ENCODE data around the gene UGT1A7.

Gene UGT1A7

DNA sequence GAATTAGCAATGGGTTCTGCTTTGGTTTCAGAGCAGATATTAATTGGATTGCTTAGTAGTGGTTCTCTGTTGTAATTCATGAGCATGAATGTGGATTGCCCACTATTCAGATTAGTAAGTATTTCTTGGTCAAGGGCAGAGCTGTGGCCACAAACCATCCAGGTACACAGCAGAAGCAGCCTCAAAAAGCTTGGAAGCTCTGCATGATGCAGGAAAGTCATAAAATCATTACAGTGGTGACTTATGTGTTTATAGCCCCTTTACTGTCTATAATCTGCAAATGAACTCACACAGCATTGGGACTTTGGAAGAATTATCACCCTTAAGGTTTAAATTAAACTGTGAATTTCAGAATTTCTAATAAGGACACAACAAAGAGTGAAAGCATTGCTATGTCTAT, 76.4 kb downstream of the UGT1A7 start:
- H3K4me1 ChIP-seq (ENCODE audit: control insufficient read depth, insufficient read depth, low read length, poor library complexity, severe bottlenecking), result no peaks in the 10 kb centered on the region
- H3K9me3 ChIP-seq (ENCODE audit: control insufficient read depth, low read length), result no peaks in the 10 kb centered on the region
- DNase-seq, result no peak
- H3K4me3 ChIP-seq (ENCODE audit: insufficient read depth, low read depth, low read length, poor library complexity, severe bottlenecking), result no peak overlapping the region
- no peak overlapping the region for H3K27ac ChIP-seq (ENCODE audit: insufficient read depth, low read length, poor library complexity, severe bottlenecking)
- no peaks in the 10 kb centered on the region for H3K36me3 ChIP-seq (ENCODE audit: control insufficient read depth, insufficient read depth, low read length)
- H3K27me3 ChIP-seq (replicated peaks; ENCODE audit: control insufficient read depth, insufficient read depth, low read length, poor library complexity, severe bottlenecking), result no peaks in the 10 kb centered on the region

DNA sequence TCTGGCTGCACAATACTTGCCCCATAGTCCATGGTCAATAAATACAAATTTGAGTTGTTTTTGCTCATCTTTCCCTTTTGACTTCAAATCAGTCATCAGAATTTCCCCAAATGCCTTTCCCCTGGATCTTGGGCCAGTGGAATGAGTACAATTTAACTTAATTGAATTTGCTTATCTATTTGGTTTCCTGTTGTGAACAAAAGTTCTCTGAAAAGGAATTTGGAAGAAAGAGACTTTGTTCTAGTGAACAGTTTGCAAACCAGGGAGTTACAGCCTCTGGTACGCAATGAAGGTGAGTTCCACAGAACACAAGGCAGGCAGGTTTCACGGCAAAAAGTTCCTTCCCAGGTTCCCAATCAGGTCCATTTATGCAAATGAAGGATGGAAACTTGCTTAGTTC, 77.1 kb downstream of the UGT1A7 start:
- DNase-seq, result no peak
- Histone ChIP-seq H3K9me3 (ENCODE audit: control insufficient read depth, low read length) (no peaks in the 10 kb centered on the region), H3K4me3 (ENCODE audit: insufficient read depth, low read depth, low read length, poor library complexity, severe bottlenecking) (no peak overlapping the region), H3K36me3 (ENCODE audit: control insufficient read depth, insufficient read depth, low read length) (no peaks in the 10 kb centered on the region), H3K4me1 (ENCODE audit: control insufficient read depth, insufficient read depth, low read length, poor library complexity, severe bottlenecking) (no peaks in the 10 kb centered on the region), H3K27me3 (replicated peaks; ENCODE audit: control insufficient read depth, insufficient read depth, low read length, poor library complexity, severe bottlenecking) (no peaks in the 10 kb centered on the region), H3K27ac (ENCODE audit: insufficient read depth, low read length, poor library complexity, severe bottlenecking) (no peak overlapping the region)

DNA sequence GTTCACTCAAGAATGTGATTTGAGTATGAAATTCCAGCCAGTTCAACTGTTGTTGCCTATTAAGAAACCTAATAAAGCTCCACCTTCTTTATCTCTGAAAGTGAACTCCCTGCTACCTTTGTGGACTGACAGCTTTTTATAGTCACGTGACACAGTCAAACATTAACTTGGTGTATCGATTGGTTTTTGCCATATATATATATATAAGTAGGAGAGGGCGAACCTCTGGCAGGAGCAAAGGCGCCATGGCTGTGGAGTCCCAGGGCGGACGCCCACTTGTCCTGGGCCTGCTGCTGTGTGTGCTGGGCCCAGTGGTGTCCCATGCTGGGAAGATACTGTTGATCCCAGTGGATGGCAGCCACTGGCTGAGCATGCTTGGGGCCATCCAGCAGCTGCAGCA, 78.3 kb downstream of the UGT1A7 start, which contains the start of gene UGT1A1:
Gene UGT1A1 (plus strand): TSS at position 228 of the 400 bp plus-strand sequence. CDS start 18 bp downstream, at position 246.
- H3K4me1 ChIP-seq (ENCODE audit: control insufficient read depth, insufficient read depth, low read length, poor library complexity, severe bottlenecking), result no peaks in the 10 kb centered on the region
- no peaks in the 10 kb centered on the region for H3K36me3 ChIP-seq (ENCODE audit: control insufficient read depth, insufficient read depth, low read length)
- H3K27ac ChIP-seq (ENCODE audit: insufficient read depth, low read length, poor library complexity, severe bottlenecking), result no peak within 1 kb of the TSS
- no peaks in the 10 kb centered on the region for H3K27me3 ChIP-seq (replicated peaks; ENCODE audit: control insufficient read depth, insufficient read depth, low read length, poor library complexity, severe bottlenecking)
- H3K9me3 ChIP-seq (ENCODE audit: control insufficient read depth, low read length), result no peaks in the 10 kb centered on the region
- DNase-seq, result no peak
- H3K4me3 ChIP-seq (ENCODE audit: insufficient read depth, low read depth, low read length, poor library complexity, severe bottlenecking), result no peak within 1 kb of the TSS

DNA sequence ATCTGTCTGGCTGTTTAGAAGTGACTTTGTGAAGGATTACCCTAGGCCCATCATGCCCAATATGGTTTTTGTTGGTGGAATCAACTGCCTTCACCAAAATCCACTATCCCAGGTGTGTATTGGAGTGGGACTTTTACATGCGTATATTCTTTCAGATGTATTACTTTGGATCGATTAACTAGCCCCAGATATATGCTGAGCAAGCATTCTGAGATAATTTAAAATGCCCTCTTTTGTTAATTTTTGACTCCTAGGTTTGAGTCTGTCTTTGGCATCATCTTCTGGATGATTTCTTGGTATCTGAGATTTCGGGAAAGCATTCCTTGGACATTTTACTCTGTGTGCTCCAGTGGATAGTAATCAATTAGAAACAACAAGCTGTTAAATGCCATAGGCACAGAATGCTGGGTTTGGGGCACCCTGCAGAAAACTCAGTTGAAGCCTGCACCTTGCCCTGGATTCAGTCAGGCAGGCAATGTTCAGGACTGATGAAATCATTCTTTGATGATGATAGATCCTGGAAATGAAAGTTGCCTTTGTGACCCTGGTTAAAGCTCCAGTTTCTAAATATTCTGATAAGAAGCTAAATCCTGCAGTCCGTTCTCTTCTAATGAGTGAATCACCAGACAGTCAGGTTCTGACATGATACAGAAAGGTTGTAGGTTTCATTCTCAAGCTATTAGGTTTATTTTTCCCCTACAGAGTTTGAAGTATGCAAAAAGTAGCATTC, 79.5 kb downstream of the UGT1A7 start:
- Histone ChIP-seq H3K27me3 (replicated peaks; ENCODE audit: control insufficient read depth, insufficient read depth, low read length, poor library complexity, severe bottlenecking) (no peaks in the 10 kb centered on the region), H3K4me1 (ENCODE audit: control insufficient read depth, insufficient read depth, low read length, poor library complexity, severe bottlenecking) (no peaks in the 10 kb centered on the region), H3K9me3 (ENCODE audit: control insufficient read depth, low read length) (no peaks in the 10 kb centered on the region), H3K36me3 (ENCODE audit: control insufficient read depth, insufficient read depth, low read length) (no peaks in the 10 kb centered on the region), H3K27ac (ENCODE audit: insufficient read depth, low read length, poor library complexity, severe bottlenecking) (no peak overlapping the region), H3K4me3 (ENCODE audit: insufficient read depth, low read depth, low read length, poor library complexity, severe bottlenecking) (no peak overlapping the region)
- DNase-seq, result no peak

DNA sequence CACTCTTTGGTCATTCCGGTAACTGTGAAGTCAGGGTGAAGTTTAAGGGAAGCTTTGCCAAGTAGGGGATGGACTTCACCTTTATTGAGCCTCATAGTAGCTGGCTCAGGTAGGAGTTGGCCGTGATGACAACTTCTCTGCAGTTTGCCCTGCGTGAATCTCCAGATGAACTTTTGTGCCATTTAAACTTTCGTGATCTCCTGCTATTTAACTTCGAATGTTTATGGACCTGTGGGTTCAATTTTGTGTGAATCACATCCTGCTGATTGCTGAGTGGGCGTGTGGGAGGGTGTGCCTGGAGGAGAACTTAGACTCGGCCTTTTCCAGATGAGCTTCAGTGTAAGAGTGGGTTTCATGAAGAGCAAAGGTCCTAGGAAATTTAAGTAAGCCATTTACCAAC, 82.6 kb downstream of the UGT1A7 start:
- H3K27ac ChIP-seq (ENCODE audit: insufficient read depth, low read length, poor library complexity, severe bottlenecking), result no peak overlapping the region
- no peak for DNase-seq

DNA sequence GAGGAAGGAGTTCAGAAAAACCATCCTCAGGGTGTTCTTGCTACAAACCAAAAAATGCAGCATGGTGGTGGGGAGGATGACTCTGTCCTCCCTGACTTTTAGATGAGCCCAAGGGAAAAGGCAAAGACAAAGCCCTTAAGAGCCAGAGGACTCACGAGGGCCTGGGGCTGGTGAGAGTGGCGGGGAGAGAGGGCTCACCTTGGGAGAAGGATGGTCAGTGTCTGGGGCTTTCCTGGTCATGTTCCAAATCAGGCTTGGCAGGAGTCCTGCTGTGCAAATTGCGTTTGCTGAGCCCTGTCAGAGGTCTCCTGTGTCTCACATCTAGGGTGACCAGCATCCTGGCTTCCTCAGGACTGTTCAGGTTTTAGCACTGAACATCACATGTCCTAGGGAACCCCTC, 83.1 kb downstream of the UGT1A7 start:
- Histone ChIP-seq H3K36me3 (ENCODE audit: control insufficient read depth, insufficient read depth, low read length) (no peaks in the 10 kb centered on the region), H3K9me3 (ENCODE audit: control insufficient read depth, low read length) (no peaks in the 10 kb centered on the region), H3K4me3 (ENCODE audit: insufficient read depth, low read depth, low read length, poor library complexity, severe bottlenecking) (no peak overlapping the region), H3K27me3 (replicated peaks; ENCODE audit: control insufficient read depth, insufficient read depth, low read length, poor library complexity, severe bottlenecking) (no peaks in the 10 kb centered on the region), H3K27ac (ENCODE audit: insufficient read depth, low read length, poor library complexity, severe bottlenecking) (no peak overlapping the region), H3K4me1 (ENCODE audit: control insufficient read depth, insufficient read depth, low read length, poor library complexity, severe bottlenecking) (no peaks in the 10 kb centered on the region)
- no peak for DNase-seq

More for the DNA sequence above, 82.6 kb downstream of the UGT1A7 start:
- Histone ChIP-seq H3K4me3 (ENCODE audit: insufficient read depth, low read depth, low read length, poor library complexity, severe bottlenecking) (no peak overlapping the region), H3K4me1 (ENCODE audit: control insufficient read depth, insufficient read depth, low read length, poor library complexity, severe bottlenecking) (no peaks in the 10 kb centered on the region), H3K36me3 (ENCODE audit: control insufficient read depth, insufficient read depth, low read length) (no peaks in the 10 kb centered on the region), H3K27me3 (replicated peaks; ENCODE audit: control insufficient read depth, insufficient read depth, low read length, poor library complexity, severe bottlenecking) (no peaks in the 10 kb centered on the region), H3K9me3 (ENCODE audit: control insufficient read depth, low read length) (no peaks in the 10 kb centered on the region)

DNA sequence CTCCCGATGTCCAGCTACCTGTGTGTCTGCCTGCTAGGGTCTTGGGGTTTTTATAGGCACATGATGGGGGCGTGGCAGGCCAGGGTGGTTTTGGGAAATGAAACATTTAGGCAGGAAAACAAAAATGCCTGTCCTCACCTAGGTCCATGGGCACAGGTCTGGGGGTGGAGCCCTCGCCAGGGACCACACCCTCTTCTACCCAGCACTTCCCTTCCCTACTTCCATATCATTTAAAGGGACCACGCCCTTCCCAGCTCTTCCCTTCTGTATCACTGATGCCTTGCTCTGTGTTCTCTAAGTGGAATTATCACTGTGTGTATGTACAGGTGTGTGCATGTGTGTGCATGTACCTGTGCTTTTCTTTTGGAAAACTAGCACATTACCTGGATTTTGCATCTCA, 84.7 kb downstream of the UGT1A7 start:
- no peaks in the 10 kb centered on the region for H3K27me3 ChIP-seq (replicated peaks; ENCODE audit: control insufficient read depth, insufficient read depth, low read length, poor library complexity, severe bottlenecking)
- no peak for DNase-seq
- H3K4me1 ChIP-seq (ENCODE audit: control insufficient read depth, insufficient read depth, low read length, poor library complexity, severe bottlenecking), result no peaks in the 10 kb centered on the region
- no peak overlapping the region for H3K4me3 ChIP-seq (ENCODE audit: insufficient read depth, low read depth, low read length, poor library complexity, severe bottlenecking)
- H3K27ac ChIP-seq (ENCODE audit: insufficient read depth, low read length, poor library complexity, severe bottlenecking), result no peak overlapping the region
- H3K9me3 ChIP-seq (ENCODE audit: control insufficient read depth, low read length), result no peaks in the 10 kb centered on the region
- no peaks in the 10 kb centered on the region for H3K36me3 ChIP-seq (ENCODE audit: control insufficient read depth, insufficient read depth, low read length)

DNA sequence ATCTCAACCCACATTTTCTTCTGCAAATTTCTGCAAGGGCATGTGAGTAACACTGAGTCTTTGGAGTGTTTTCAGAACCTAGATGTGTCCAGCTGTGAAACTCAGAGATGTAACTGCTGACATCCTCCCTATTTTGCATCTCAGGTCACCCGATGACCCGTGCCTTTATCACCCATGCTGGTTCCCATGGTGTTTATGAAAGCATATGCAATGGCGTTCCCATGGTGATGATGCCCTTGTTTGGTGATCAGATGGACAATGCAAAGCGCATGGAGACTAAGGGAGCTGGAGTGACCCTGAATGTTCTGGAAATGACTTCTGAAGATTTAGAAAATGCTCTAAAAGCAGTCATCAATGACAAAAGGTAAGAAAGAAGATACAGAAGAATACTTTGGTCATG, 86.4 kb downstream of the UGT1A7 start:
- no peak for DNase-seq
- Histone ChIP-seq H3K4me1 (ENCODE audit: control insufficient read depth, insufficient read depth, low read length, poor library complexity, severe bottlenecking) (no peaks in the 10 kb centered on the region), H3K27ac (ENCODE audit: insufficient read depth, low read length, poor library complexity, severe bottlenecking) (no peak overlapping the region), H3K9me3 (ENCODE audit: control insufficient read depth, low read length) (no peaks in the 10 kb centered on the region), H3K4me3 (ENCODE audit: insufficient read depth, low read depth, low read length, poor library complexity, severe bottlenecking) (no peak overlapping the region), H3K36me3 (ENCODE audit: control insufficient read depth, insufficient read depth, low read length) (no peaks in the 10 kb centered on the region), H3K27me3 (replicated peaks; ENCODE audit: control insufficient read depth, insufficient read depth, low read length, poor library complexity, severe bottlenecking) (no peaks in the 10 kb centered on the region)

DNA sequence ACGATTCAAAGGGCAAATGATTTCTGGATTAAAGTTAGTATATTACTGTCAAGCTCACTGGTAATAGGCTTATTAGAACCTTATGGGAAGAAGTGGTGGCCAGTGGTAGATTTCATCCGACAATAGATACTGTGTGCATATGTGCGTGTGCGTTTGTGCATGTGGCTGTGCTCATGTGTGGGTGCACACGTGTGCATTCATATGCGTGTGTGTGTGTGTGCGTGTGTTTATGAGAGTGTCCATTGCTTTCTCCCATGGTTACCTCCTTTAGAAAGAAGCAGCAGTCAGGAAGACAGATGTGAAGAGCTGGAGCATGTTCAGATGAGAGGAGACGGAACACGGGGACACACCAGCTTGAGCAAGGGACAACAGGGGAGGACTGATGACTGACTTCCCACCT, 87.6 kb downstream of the UGT1A7 start:
- H3K9me3 ChIP-seq (ENCODE audit: control insufficient read depth, low read length), result no peaks in the 10 kb centered on the region
- no peak overlapping the region for H3K27ac ChIP-seq (ENCODE audit: insufficient read depth, low read length, poor library complexity, severe bottlenecking)
- H3K4me1 ChIP-seq (ENCODE audit: control insufficient read depth, insufficient read depth, low read length, poor library complexity, severe bottlenecking), result no peaks in the 10 kb centered on the region
- no peaks in the 10 kb centered on the region for H3K27me3 ChIP-seq (replicated peaks; ENCODE audit: control insufficient read depth, insufficient read depth, low read length, poor library complexity, severe bottlenecking)
- H3K4me3 ChIP-seq (ENCODE audit: insufficient read depth, low read depth, low read length, poor library complexity, severe bottlenecking), result no peak overlapping the region
- no peak for DNase-seq
- H3K36me3 ChIP-seq (ENCODE audit: control insufficient read depth, insufficient read depth, low read length), result no peaks in the 10 kb centered on the region

DNA sequence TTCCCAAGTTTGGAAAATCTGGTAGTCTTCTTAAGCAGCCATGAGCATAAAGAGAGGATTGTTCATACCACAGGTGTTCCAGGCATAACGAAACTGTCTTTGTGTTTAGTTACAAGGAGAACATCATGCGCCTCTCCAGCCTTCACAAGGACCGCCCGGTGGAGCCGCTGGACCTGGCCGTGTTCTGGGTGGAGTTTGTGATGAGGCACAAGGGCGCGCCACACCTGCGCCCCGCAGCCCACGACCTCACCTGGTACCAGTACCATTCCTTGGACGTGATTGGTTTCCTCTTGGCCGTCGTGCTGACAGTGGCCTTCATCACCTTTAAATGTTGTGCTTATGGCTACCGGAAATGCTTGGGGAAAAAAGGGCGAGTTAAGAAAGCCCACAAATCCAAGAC, 90.5 kb downstream of the UGT1A7 start:
- no peak for DNase-seq
- Histone ChIP-seq H3K4me3 (ENCODE audit: insufficient read depth, low read depth, low read length, poor library complexity, severe bottlenecking) (no peak overlapping the region), H3K4me1 (ENCODE audit: control insufficient read depth, insufficient read depth, low read length, poor library complexity, severe bottlenecking) (no peaks in the 10 kb centered on the region), H3K9me3 (ENCODE audit: control insufficient read depth, low read length) (peaks cover 3% of the 10 kb centered on the region), H3K36me3 (ENCODE audit: control insufficient read depth, insufficient read depth, low read length) (no peaks in the 10 kb centered on the region), H3K27me3 (replicated peaks; ENCODE audit: control insufficient read depth, insufficient read depth, low read length, poor library complexity, severe bottlenecking) (no peaks in the 10 kb centered on the region), H3K27ac (ENCODE audit: insufficient read depth, low read length, poor library complexity, severe bottlenecking) (no peak overlapping the region)

Measured in effector memory CD4-positive, alpha-beta T cell (primary cell).